Kidney epithelial cell (primary cell): Measurements from ENCODE around the gene MAGEB5. TPM values are rescaled to one million over a fixed set of nuclear protein-coding genes. Genes with fewer than 3 reads are reported as not detected.

Source experiments
- DNase-seq: peaks from one replicate; pipeline ENCODE4 v3.0.0-alpha.2; 2010; ENCODE audit warnings: low read depth
- H3K27me3 ChIP-seq: 2 replicates; pipeline ENCODE4 v1.6.0; 2011; ENCODE audit warnings: low read length; ENCODE audit not compliant: control insufficient read depth, insufficient read depth
- H3K36me3 ChIP-seq: 2 replicates; pipeline ENCODE4 v1.5.1; 2011; ENCODE audit warnings: low read length; ENCODE audit not compliant: control insufficient read depth, insufficient read depth
- H3K4me3 ChIP-seq: 2 replicates; pipeline ENCODE4 v1.5.1; 2011; ENCODE audit warnings: low read depth, mild to moderate bottlenecking, control low read depth, low read length
- total RNA-seq: library from RNA; depleted of rRNA; stranded (reverse); fragments of >200 nt; gene quantifications from 2 replicates; pipeline ENCODE4 v1.2.3, GENCODE V29; 2015
- TF ChIP-seq, protein P1 (sequence below): IDR thresholded peaks from 2 replicates; pipeline ENCODE4 v1.5.1; 2011; ENCODE audit warnings: mild to moderate bottlenecking, moderate library complexity, low read length, control low read depth, inconsistent platforms; ENCODE audit not compliant: insufficient read depth, poor library complexity, severe bottlenecking

Gene MAGEB5
- total RNA-seq, 1 donor from 2014 or later = not detected

DNA sequence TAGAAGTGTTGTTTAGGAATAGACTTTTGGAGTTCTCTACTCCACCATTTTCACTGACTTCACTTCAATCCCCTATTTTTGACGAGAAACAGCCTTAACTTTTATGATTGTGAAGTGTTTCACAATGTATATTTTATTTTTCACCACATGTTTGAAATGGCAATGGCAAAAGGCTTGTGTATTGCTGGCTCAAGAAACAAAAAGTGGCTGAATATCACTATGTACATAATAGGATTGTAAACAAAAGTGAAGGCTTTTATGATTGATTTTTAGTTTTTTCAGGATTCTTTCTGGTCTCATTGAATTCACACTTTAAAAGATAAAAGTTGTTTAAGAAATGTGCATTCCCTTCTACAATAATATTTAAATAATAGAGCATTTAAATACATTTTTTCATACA lies 18.2 kb downstream of the MAGEB5 start:
- Histone ChIP-seq H3K27me3 (no peaks in the 10 kb centered on the region), H3K4me3 (no peak overlapping the region), H3K36me3 (no peaks in the 10 kb centered on the region)
- no peak for DNase-seq
- TF ChIP-seq, protein P1, sequence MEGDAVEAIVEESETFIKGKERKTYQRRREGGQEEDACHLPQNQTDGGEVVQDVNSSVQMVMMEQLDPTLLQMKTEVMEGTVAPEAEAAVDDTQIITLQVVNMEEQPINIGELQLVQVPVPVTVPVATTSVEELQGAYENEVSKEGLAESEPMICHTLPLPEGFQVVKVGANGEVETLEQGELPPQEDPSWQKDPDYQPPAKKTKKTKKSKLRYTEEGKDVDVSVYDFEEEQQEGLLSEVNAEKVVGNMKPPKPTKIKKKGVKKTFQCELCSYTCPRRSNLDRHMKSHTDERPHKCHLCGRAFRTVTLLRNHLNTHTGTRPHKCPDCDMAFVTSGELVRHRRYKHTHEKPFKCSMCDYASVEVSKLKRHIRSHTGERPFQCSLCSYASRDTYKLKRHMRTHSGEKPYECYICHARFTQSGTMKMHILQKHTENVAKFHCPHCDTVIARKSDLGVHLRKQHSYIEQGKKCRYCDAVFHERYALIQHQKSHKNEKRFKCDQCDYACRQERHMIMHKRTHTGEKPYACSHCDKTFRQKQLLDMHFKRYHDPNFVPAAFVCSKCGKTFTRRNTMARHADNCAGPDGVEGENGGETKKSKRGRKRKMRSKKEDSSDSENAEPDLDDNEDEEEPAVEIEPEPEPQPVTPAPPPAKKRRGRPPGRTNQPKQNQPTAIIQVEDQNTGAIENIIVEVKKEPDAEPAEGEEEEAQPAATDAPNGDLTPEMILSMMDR = no peak

DNA sequence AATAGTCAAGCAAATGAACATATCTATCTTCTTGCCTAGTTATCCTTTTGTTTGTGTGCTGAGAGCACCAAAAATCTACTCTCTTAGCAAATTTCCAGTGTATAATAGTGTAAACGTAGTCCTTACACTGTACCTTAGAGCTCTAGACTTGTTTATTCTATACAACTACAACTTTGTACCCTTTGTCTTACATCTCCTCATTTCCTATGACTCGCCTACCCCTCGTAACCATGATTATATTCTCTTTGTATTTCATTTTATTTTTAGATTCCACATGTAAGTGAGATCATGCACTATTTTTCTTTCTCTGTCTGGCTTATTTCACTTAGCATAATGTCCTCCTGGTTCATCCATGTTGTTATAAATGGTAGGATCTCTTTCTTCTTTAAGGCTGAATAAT lies 37.6 kb downstream of the MAGEB5 start:
- TF ChIP-seq, protein P1 = no peak
- no peaks in the 10 kb centered on the region for H3K27me3 ChIP-seq
- H3K4me3 ChIP-seq = no peak overlapping the region
- no peak for DNase-seq
- no peaks in the 10 kb centered on the region for H3K36me3 ChIP-seq

DNA sequence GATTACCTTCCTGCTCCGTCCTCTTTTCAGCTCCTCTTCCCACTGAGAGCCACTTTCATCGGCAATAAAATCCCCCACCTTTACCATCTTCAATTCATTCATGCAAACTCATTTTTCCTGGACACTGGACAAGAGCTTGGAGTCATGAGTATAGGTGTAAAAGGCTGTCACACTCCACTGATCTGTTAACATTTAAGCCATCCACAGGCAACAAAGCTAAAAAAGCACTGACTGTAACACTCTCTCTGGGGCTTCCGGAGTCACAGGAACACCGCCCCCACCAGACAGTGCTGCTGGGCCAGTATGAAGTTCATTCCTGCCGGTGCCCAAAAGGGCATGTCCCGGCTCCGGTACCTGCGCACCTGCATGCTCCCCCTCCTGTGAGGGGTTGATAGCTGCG lies 38.5 kb downstream of the MAGEB5 start:
- H3K27me3 ChIP-seq = no peaks in the 10 kb centered on the region
- TF ChIP-seq, protein P1 = no peak
- DNase-seq = peak; percentile 47
- no peak overlapping the region for H3K4me3 ChIP-seq
- no peaks in the 10 kb centered on the region for H3K36me3 ChIP-seq

DNA sequence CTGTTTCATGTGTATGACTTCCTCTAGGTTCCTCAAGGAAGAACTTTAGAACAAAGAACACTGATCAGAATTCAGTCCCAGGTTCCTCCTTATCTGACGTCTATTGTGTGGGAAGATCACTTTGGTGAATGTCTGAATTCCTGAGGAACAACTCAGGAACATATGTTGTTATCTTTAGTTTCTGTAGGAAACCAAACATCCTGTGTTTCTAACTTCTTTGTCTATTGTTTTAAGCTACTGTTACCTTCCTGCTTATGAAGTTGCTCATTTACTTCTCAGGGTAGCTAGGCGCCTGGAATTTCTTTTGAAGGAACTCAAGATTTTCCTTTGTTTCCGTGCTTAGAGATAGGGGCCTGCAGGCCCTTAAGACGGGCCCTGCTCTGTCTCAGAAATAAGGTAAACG lies 46.2 kb downstream of the MAGEB5 start:
- TF ChIP-seq, protein P1 = no peak
- peak; percentile 68 for DNase-seq
- Histone ChIP-seq H3K36me3 (no peaks in the 10 kb centered on the region), H3K4me3 (no peak overlapping the region), H3K27me3 (no peaks in the 10 kb centered on the region)

Other genes starting within 250 kb of the MAGEB5 start
- gene MAGEB18, start 77.8 kb upstream of the MAGEB5 start, total RNA-seq = not detected in 2 replicates
- gene MAGEB6B, start 55.6 kb upstream of the MAGEB5 start, total RNA-seq = not detected in 2 replicates
- not detected in 2 replicates for gene MAGEB6, start 23.7 kb upstream of the MAGEB5 start, total RNA-seq